Tibial artery (tissue), 4 donors: ENCODE results near the gene SDCCAG8.

ENCODE experiments used
- DNase-seq, 2 donors: peaks; one replicate each; pipeline ENCODE4 v3.0.0-alpha.2; 2019
- H3K27ac ChIP-seq, 2 donors: fragments of 200-600 bp; sonication (generic) in 1 of 2; 1 replicate in 1 of 2; 2 replicates in 1 of 2; pipeline ENCODE4 v1.5.1; 2018 to 2019; ENCODE audit warnings: mild to moderate bottlenecking in 1 of 2
- H3K27me3 ChIP-seq, 2 donors: fragments of 200-600 bp; sonication (generic) in 1 of 2; one replicate each; pipeline versions ENCODE4 v1.5.1 to v1.6.0; 2016 to 2019
- H3K36me3 ChIP-seq, 3 donors: fragments of 200-600 bp; sonication (generic) in 2 of 3; one replicate each; pipeline ENCODE4 v1.5.1; 2016 to 2019; ENCODE audit warnings: mild to moderate bottlenecking in 2 of 3
- H3K4me1 ChIP-seq, 4 donors: fragments of 200-600 bp; sonication (generic) in 2 of 4; 1 replicate in 3 of 4; 2 replicates in 1 of 4; pipeline ENCODE4 v1.5.1; 2016 to 2019
- H3K4me3 ChIP-seq, 2 donors: fragments of 200-600 bp; sonication (generic) in 1 of 2; 1 replicate in 1 of 2; 2 replicates in 1 of 2; pipeline ENCODE4 v1.5.1; 2018 to 2019; ENCODE audit warnings: mild to moderate bottlenecking in 2 of 2
- H3K9me3 ChIP-seq, 3 donors: fragments of 200-600 bp; sonication (generic) in 1 of 3; one replicate each; pipeline ENCODE4 v1.5.1; 2016 to 2019
- intact Hi-C: fragments of 100-400 bp; cut with DNase I; formaldehyde crosslinking; loops from one replicate; pipeline ENCODE4 v1.15.0; 2023; ENCODE audit warnings: low total_unique reads
- TF ChIP-seq, protein P1 (sequence below), 2 experiments: fragments of 200-600 bp in 1 of 2; fragments of 450-650 bp in 1 of 2; IDR thresholded peaks; one replicate each; pipeline ENCODE4 v1.5.1; 2017 to 2019; ENCODE audit warnings: antibody characterized with exemption in 2 of 2, mild to moderate bottlenecking in 1 of 2, moderate library complexity in 1 of 2

Gene SDCCAG8

DNA sequence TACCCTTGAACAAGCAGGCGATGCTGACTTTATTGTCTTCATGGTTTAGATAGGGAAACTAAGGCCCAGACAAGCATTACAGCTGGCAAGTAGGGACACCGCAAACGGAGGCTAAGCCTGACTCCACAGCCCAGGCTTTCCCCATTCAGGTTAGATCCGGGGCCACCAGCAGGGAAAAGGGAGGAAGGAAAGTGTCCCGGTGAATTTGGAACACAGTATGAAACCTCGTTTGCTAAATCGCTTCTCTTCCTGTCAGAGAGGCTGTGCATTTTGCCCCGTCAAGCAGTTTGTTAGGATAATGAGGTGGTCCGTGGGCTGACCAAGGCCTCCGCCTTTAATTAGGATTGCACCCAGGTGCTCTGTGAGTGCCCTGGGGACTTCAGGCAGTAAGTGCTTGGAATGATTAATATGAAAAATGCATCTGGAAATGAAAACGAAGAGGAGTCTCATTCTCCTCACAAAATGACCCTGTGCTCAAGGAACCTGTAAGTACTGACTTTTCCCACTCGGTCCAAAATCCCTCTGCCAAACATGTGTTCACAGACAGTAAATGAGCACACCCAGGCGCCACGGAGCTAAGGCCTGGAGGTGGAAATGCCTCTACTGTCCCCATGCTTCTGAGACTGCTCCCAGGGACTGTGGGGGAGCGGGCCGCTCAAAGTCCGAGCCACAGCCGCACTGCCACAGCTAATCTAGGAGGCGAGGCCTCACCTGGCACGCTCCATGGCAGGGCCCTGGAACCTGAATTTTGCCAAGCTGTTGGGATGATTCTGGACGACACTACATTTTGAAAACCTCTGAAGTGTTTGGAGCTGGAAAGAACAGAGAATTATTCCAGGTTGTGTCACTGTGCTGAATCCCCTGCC, 234.1 kb downstream of the SDCCAG8 start:
- Histone ChIP-seq H3K4me3 (no peak overlapping the region), H3K27ac (no peak overlapping the region), H3K27me3 (no peaks in the 10 kb centered on the region), H3K9me3 (no peaks in the 10 kb centered on the region), H3K4me1 (peaks cover 0 to 9% (median 0%) of the 10 kb centered on the region in 4 donors), H3K36me3 (peaks cover 0 to 24% (median 9%) of the 10 kb centered on the region in 3 donors)
- intact Hi-C loops: no loop called here
- TF ChIP-seq, protein P1, sequence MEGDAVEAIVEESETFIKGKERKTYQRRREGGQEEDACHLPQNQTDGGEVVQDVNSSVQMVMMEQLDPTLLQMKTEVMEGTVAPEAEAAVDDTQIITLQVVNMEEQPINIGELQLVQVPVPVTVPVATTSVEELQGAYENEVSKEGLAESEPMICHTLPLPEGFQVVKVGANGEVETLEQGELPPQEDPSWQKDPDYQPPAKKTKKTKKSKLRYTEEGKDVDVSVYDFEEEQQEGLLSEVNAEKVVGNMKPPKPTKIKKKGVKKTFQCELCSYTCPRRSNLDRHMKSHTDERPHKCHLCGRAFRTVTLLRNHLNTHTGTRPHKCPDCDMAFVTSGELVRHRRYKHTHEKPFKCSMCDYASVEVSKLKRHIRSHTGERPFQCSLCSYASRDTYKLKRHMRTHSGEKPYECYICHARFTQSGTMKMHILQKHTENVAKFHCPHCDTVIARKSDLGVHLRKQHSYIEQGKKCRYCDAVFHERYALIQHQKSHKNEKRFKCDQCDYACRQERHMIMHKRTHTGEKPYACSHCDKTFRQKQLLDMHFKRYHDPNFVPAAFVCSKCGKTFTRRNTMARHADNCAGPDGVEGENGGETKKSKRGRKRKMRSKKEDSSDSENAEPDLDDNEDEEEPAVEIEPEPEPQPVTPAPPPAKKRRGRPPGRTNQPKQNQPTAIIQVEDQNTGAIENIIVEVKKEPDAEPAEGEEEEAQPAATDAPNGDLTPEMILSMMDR (IDR thresholded peaks at IDR 0.05): no peak
- no peak for DNase-seq

DNA sequence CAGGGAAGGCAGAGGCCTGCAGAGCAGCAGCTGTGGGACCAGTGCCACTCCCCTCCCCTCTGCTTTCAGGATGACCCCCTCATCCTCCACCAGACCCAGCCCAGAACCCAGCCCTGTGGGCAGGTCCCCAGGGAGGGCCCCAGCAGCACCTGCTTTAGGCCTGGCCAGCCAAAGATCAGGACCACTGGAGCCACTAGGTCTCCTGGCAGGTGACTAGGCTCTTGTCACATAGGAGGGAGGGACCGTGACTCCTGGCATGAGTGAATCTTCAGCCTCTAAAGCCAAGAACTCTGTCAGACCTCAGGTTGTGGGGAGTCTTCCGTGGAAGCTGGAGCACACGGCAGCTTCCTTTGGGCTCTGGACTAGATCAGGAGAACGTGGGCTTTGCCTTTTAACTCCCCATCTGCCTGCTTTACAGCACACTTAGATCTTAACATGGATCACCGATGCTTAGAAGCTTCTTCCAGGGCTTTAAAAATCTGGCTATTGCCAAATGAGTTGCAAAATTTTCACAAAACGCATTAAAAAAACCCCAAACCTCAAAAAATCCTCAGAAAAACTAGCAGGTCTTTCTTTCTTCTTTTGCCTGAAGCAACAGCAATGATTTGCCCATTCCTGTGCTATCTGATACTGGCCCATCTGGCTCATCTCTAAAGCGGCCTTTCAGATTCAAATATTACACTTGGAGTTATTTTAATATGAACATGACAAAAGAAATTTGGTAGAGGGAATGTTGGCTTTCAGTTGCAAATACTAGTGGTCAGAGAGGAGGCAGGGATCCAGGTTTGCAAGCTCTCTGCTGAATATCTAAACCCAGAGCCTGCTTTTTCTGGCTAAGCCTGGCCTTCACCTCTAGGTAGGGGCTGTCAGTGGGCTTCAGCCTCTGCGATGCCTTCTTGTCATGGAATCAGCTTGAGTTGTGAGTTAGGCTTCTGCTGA, 235.2 kb downstream of the SDCCAG8 start:
- Histone ChIP-seq H3K36me3 (peaks cover 0 to 24% (median 9%) of the 10 kb centered on the region in 3 donors), H3K9me3 (no peaks in the 10 kb centered on the region), H3K27me3 (no peaks in the 10 kb centered on the region), H3K4me3 (no peak overlapping the region), H3K4me1 (peaks cover 0 to 9% (median 3%) of the 10 kb centered on the region in 4 donors), H3K27ac (no peak overlapping the region)
- intact Hi-C loops: no loop called here
- TF ChIP-seq, protein P1 (IDR thresholded peaks at IDR 0.05): no peak
- no peak for DNase-seq

GRCh38 chr1:243493156-243494129, 237.6 kb downstream of the SDCCAG8 start:
- Histone ChIP-seq H3K4me3 (no peak overlapping the region), H3K4me1 (peaks cover 0 to 13% (median 3%) of the 10 kb centered on the region in 4 donors), H3K27ac (no peak overlapping the region), H3K9me3 (no peaks in the 10 kb centered on the region), H3K36me3 (peaks cover 0 to 40% (median 9%) of the 10 kb centered on the region in 3 donors), H3K27me3 (no peaks in the 10 kb centered on the region)
- no peak for DNase-seq
- TF ChIP-seq, protein P1 (IDR thresholded peaks at IDR 0.05): no peak
- intact Hi-C loops: no loop called here

DNA sequence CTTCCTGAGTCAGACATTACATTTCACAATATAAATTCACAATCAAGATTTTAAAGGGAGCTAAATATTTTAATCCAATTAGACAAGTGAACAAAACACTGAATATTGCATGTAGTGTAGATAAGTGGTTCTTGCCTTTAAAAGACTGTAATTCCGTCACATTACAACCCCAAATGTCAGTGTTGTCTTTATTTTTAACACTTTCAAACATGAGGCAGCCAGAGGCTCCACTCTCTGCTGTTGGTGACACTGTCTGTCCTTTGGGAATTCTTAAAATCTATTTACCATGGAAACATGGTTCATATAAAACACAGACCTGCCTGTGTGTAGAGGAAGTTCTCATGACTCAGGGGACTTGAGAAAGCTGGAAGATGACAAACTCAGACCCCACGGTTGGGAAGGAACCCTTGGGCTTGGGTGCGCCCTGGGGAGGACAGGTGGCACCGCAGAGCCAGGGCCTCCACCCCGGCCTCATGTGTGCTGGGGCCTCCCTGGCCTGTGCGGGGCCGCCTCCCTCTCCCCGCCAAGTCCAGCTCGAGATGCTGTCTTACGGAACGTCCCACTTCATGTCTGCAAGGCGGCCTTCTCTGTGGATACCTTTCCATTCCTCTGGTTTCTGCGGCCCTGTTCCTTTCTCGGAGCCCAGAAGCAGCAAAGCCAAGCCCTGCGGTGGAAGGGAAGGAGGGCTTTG, 239.0 kb downstream of the SDCCAG8 start:
- no peaks in the 10 kb centered on the region for H3K27me3 ChIP-seq
- no peaks in the 10 kb centered on the region for H3K9me3 ChIP-seq
- intact Hi-C loops: no loop called here
- peak overlapping the region in 1 of 2 donors; percentile 41 for H3K27ac ChIP-seq
- H3K4me1 ChIP-seq: peaks cover 0 to 13% (median 3%) of the 10 kb centered on the region in 4 donors
- H3K36me3 ChIP-seq: peaks cover 0 to 37% (median 0%) of the 10 kb centered on the region in 3 donors
- no peak overlapping the region for H3K4me3 ChIP-seq
- no peak for DNase-seq
- TF ChIP-seq, protein P1 (IDR thresholded peaks at IDR 0.05): no peak
